GOT3 (cell line): ENCODE data around the gene CEP97.
"Not testable (repeated sequence)": the region's sequence is repeated elsewhere in the genome, so short reads cannot be mapped to it uniquely, and the experiment has no call there.

Experiments
- DNase-seq: peaks from one replicate; lab custom pipeline; 2025; ENCODE audit warnings: mixed read lengths; lab: John Stamatoyannopoulos, UW

CEP97 gene

DNA sequence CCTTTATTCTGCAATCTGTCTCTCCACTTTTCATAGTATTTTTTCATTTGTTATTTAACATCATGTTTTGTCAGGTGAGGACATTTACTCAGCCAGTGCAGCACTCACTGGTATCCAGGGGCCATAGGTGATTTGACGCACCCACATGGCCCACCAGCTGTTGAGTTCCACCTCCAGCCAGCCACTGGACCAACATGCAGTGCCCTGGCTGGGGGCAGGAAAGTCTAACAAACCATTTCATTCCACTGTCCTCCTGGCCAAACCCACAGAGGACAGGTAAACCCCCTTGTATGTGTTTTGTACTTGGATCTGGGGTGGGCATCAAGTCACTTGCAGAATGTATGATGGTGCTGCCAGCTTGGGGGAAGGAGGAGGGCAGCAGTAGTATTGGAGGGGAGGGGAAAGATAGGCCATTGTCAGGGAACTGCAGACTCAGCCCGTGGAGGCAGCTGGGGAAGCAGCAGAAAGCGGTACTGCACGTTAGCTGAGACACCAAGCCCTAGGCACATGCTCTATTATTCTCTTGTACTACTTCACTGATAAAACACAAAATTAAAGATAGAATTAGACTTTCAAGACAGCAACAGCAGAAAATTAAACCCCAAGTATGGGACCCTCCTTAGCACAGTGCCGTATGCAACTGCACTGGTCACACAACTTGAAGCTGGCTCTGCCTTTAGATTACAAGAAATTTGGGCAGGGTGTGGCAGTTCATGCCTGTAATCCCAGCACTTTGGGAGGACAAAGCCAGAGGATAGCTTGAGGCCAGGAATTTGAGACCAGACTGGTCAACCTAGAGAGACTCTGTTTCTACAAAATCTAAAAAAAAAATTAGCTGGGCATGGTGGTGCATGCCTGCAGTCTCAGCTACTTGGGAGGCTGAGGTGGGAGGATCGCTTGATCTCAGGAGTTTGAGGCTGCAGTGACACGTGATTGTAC lies 22.4 kb upstream of the CEP97 start:
- DNase-seq = no peak

GRCh38 chr3:101702726-101703125 lies 21.7 kb upstream of the CEP97 start:
- DNase-seq = no peak

GRCh38 chr3:101703169-101703568 lies 21.2 kb upstream of the CEP97 start:
- no peak for DNase-seq

GRCh38 chr3:101704639-101705038 lies 19.8 kb upstream of the CEP97 start:
- DNase-seq = not testable (repeated sequence)

DNA sequence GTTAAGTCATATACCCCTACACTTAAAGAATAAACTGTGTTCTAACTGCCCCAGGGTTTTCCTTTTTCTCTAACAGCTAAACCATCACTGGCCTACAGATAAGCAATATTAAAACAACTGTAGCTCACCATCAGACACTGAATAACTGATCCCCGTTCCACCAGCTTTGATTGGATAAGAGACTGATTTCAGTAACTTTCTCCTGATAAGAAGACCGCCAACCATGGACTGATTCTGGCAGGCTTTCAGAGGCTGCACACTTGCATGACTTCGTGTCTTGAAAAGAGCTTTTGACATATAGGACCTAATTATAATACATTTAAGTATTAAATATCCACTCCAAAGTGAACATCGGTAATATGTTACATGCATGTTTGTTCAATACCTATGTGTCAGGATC lies 15.3 kb upstream of the CEP97 start:
- no peak for DNase-seq

GRCh38 chr3:101718455-101718854 lies 6.0 kb upstream of the CEP97 start:
- DNase-seq = no peak

GRCh38 chr3:101719604-101720185 lies 4.7 kb upstream of the CEP97 start:
- DNase-seq = no peak

DNA sequence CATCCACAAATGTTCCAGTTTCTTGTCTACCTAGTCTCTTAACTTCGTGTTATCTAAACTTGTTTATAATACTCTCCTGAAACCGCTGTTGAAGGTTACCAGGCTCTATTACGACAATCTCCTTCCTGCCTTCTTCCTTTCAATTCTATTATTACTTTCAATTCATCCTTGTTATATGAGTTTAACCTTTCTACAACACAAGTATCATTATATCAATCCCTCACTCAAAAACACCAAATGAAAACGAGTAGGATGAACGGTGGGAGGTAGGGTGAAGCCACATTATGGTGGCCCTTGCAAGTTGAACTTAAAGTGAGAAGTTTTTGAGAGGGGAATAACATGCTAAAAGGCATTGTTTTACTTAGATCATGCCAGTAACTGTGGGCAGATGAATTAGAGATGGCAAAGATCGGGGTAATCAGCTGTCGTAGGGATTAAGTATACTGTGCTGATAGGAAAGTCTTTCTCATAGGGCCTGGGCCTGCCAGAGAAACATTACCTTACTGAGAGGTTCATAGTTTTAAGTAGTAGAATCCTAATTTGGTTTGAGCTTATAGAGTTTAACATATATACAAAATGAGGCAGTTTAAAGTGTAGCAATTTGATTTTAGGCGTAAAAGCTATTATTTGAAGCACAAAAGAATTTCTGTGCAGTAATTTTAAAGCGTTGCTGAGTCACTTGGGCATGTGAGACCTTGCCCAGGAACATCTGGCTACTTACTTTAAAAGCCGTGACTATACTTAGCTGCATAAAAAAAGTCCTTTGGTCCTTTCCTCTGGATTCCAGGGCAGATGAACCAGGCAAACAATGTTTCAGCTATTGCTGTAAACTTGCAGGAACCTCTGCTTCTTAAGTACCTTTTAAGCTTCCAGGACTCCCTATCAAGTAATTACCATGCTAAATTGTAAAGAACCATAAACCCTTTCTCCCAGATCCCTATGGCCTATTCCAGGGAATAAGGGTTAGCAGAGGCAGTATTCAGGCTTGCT lies 3.3 kb upstream of the CEP97 start:
- DNase-seq = no peak

GRCh38 chr3:101722394-101723173 lies 1.8 kb upstream of the CEP97 start:
- no peak for DNase-seq

GRCh38 chr3:101725194-101725889 lies 928 bp downstream of the CEP97 start:
- DNase-seq = no peak

DNA sequence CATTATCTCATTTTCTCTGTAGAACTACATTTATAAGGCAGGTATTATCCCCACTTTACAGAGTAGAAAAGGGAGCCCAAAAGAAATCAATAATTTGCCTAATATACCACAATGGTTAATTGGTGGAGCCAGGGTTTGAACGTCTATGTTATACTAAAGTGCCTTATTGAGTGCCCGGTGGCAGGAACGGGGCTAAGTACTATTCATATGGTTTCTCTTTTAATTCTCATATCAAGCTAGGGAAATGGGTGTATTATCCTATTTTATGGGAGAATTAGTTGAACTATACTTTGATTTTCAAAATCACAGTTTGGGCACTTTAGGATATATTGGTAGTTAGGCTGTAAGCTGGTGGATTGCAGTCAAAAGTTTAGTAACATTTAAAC lies 1.5 kb downstream of the CEP97 start:
- DNase-seq = no peak

GRCh38 chr3:101729586-101729985 lies 5.2 kb downstream of the CEP97 start:
- no peak for DNase-seq

GRCh38 chr3:101730839-101731238 lies 6.4 kb downstream of the CEP97 start:
- DNase-seq = no peak

DNA sequence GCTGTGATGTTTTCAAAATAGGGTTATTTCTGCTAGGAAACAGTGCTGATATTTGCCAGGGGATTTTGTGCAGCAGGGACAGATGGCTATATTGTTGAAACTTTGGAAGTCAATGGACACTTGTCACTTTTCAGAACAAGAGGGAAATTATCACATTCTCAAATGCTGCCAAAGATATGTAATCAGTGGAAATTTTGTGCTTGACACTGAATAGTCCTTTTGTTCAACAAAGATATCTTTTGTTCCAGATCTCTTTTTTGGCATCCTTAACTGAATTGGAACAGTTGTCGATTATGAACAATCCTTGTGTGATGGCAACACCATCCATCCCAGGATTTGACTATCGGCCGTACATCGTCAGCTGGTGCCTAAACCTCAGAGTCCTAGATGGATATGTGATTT lies 7.8 kb downstream of the CEP97 start:
- DNase-seq = no peak

GRCh38 chr3:101735833-101736232 lies 11.4 kb downstream of the CEP97 start:
- DNase-seq = no peak

DNA sequence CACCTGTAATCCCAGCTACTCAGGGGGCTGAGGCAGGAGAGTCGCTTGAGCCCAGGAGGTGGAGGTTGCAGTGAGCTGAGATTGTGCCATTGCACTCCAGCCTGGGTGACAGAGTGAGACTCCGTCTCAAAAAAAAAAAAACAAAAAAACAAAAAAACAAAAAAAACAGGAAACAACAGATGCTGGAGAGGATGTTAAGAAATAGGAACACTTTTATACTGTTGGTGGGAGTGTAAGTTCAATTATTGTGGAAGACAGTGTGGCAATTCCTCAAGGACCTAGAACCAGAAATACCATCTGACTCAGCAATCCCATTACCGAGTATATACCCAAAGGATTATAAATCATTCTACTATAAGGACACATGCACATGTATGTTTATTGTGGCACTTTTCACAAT lies 17.5 kb downstream of the CEP97 start:
- not testable (repeated sequence) for DNase-seq

DNA sequence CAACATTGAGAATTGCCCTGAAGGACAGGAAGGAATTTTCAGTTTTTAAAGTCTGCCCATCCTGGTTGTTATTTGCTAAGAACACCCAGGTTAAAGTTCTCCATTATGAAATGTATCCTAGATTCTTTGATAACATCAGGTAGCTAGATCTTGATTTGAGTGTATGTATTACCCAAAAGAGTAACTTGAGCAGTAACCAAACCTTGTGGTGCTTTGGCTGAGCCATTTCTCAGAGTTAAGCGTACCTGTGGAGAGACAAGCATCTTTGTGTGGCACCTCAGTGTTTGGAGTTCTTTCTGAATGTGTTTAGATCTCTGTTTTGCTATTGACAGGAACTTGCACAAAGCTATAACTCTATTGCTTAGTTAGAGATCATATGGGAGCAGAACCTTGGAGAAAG lies 20.4 kb downstream of the CEP97 start:
- no peak for DNase-seq

GRCh38 chr3:101745934-101746333 lies 21.5 kb downstream of the CEP97 start:
- not testable (repeated sequence) for DNase-seq

GRCh38 chr3:101753386-101754113 lies 29.1 kb downstream of the CEP97 start:
- not testable (repeated sequence) for DNase-seq

DNA sequence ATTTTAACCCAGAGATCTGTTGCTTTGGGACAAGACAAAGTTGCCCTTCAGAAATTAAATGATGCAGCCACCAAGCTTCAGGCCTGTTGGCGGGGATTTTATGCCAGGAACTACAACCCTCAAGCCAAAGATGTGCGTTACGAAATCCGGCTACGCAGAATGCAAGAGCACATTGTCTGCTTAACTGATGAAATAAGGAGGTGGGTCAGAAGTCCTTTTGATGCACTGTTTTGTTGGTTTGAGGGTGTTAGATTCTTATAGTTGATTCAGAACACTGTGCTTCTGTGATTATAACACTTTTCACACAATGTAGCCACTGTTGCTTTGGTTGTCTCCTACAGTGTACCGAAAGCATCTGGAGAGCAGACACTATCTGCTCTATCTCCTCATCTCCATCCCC lies 33.8 kb downstream of the CEP97 start:
- no peak for DNase-seq
